ENCODE data around the gene CCDC78.
A peak's percentile ranks its signal among the peaks of the same experiment; 100 is the strongest.

CCDC78 gene

GRCh38 chr16:736936-737481 is 10.8 kb upstream of the CCDC78 start:
- DNase-seq = no peak

- DNase-seq = peak; percentile 45
Observed at GRCh38 chr16:735982-736453, 9.8 kb upstream of the CCDC78 start.

GRCh38 chr16:734981-735881 is 9.0 kb upstream of the CCDC78 start:
- DNase-seq = no peak

GRCh38 chr16:734208-734980 is 8.2 kb upstream of the CCDC78 start:
- DNase-seq = no peak

- peak; percentile 56 for DNase-seq
Observed at GRCh38 chr16:733382-734207, 7.4 kb upstream of the CCDC78 start.

- no peak for DNase-seq
Observed at GRCh38 chr16:732936-733335, 6.7 kb upstream of the CCDC78 start.

GRCh38 chr16:732332-732731 is 6.1 kb upstream of the CCDC78 start:
- no peak for DNase-seq

GRCh38 chr16:730666-731509 is 4.6 kb upstream of the CCDC78 start:
- DNase-seq = no peak

- no peak for DNase-seq
Observed at GRCh38 chr16:729768-730665, 3.8 kb upstream of the CCDC78 start.

- DNase-seq = no peak
Observed at GRCh38 chr16:728890-729744, 2.9 kb upstream of the CCDC78 start.

GRCh38 chr16:728131-728889 is 2.1 kb upstream of the CCDC78 start:
- peak; percentile 56 for DNase-seq

GRCh38 chr16:727291-727977 is 1.2 kb upstream of the CCDC78 start:
- DNase-seq = no peak

GRCh38 chr16:726188-726437 is 130 bp downstream of the CCDC78 start:
- no peak for DNase-seq

GRCh38 chr16:725463-726187 is 618 bp downstream of the CCDC78 start:
- DNase-seq = no peak

- DNase-seq = no peak
Observed at GRCh38 chr16:725041-725376, 1.2 kb downstream of the CCDC78 start.

- no peak for DNase-seq
Observed at GRCh38 chr16:724188-725040, 1.8 kb downstream of the CCDC78 start.

- no peak for DNase-seq
Observed at GRCh38 chr16:723695-724094, 2.5 kb downstream of the CCDC78 start.

Data from stimulated activated CD4-positive, alpha-beta T cell treated with anti-CD3 and anti-CD28 coated beads, Interleukin-4, amount 100 ng/mL, for 1 hour (primary cell).